Effector CD4-positive, alpha-beta T cell (primary cell): ENCODE measurements around the gene PDS5A.
"Not testable (repeated sequence)": the region's sequence is repeated elsewhere in the genome, so short reads cannot be mapped to it uniquely, and the experiment has no call there.

Experiments
- DNase-seq: peaks from one replicate; pipeline ENCODE4 v3.0.0-alpha.2; 2020
- total RNA-seq: gene quantifications from one replicate; lab custom pipeline; 2026; lab: John Stamatoyannopoulos, UW

PDS5A gene
- 241 reads per million, percentile 94 among the genes with 10 or more reads in this experiment for total RNA-seq

DNA sequence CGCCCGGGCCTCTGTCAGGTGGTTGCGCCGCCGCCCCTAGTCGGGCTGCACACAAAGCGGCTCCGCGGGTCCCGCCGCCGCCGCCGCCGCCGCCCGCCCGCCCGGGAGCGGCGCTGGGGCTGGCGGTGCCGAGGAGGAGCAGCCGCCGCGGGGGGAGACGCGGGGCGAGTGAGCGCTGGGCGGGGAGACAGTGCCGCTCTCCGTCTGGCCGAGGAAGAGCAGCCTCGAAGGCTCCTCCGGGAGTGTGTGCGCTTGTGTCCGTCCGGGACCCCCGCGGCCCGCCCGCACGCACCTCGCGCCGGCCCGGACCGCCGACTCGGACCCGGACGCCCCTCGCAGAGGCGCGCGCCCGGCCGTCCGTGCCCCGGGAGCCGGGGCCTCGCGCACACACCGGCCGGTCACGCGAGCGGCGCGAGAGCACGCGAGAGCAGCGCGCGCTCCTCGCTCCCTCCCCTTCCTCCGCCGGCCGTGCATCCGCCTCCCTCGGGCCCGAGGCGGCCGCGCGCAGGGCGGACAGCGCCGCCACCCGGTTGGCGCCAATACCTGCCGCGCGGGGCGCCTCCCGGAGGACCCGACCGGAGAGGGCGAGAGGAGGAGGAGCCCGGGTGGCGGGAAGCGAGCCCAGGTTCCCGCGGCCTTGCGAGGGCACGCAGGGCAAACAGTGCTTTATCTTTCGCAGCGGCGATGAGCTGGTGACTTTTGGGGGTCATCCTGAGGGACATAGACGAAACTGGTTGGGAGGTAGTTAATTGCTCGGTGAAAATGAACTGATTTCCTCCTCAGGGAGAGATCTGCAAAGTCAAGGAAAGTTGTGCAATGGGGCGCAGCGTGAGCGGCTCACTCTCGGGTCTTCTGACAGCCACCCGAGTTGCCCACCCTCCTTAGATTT, at the start of gene PDS5A:
TSS of gene PDS5A (minus strand) at position 423 of the 889 bp plus-strand sequence. CDS start 1,334 bp downstream, outside the sequence.
- peak; percentile 84 for DNase-seq

GRCh38 chr4:40024049-40024448, 46.3 kb upstream of the PDS5A start:
- not testable (repeated sequence) for DNase-seq

DNA sequence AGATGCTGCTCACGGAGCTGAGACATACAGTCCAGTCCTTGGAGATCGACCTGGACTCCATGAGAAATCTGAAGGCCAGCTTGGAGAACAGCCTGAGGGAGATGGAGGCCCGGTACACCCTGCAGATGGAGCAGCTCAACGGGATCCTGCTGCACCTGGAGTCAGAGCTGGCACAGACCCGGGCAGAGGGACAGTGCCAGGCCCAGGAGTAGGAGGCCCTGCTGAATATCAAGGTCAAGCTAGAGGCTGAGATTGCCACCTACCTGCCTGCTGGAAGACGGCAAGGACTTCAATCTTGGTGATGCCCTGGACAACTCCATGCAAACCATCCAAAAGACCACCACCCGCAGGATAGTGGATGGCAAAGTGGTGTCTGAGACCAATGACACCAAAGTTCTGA, 43.4 kb upstream of the PDS5A start:
- DNase-seq = not testable (repeated sequence)

- DNase-seq = no peak
These were observed 42.5 kb upstream of the PDS5A start for GRCh38 chr4:40020221-40020620.

DNA sequence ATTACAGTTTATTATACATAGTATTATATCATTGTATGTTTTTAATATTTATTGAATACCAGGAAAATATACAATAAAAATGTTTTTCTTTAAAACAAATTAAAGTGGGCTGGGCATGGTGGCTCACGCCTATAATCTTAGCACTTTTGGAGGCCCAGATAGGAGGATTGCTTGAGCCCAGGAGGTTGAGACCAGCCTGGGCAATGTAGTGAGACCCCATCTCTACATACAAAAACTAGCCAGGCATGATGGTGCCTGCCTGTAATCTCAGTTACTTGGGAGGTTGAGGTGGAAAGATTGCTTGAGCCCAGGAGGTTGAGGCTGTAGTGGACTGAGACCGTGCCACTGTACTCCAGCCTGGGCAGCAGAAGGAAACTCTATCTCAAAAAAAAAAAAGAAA, 38.3 kb upstream of the PDS5A start:
- no peak for DNase-seq

GRCh38 chr4:40003986-40004385, 26.3 kb upstream of the PDS5A start:
- DNase-seq = no peak

- no peak for DNase-seq
These were observed 23.0 kb upstream of the PDS5A start for GRCh38 chr4:40000711-40001110.

DNA sequence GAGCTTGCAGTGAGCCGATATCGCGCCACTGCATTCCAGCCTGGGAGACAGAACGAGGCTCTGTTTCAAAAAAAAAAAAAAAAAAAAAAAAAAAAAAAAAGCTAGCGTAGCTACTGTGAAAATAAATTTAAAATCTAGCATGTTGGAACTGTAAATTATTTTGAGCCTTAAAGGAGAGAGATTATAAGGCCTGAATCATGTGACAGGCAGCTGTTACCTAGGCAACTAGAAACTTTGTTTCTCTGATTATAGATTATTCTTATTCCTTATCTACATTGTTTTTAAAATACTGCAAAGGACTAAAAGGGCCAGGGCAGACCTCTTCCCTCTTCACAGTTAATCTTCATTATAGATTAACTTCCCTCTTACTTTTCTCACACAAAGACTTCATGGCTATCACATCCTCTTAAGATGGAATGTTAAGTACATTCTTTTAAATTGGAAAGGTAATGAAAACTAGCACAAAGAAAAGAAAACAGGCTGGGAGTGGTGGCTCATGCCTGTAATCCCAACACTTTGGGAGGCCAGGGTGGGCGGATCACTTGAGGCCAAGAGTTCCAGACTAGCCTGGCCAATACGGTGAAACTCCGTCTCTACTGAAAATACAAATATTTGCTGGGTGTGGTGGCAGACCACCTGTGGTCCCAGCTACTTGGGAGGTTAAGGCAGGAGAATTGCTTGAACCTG, 21.1 kb upstream of the PDS5A start:
- no peak for DNase-seq

DNA sequence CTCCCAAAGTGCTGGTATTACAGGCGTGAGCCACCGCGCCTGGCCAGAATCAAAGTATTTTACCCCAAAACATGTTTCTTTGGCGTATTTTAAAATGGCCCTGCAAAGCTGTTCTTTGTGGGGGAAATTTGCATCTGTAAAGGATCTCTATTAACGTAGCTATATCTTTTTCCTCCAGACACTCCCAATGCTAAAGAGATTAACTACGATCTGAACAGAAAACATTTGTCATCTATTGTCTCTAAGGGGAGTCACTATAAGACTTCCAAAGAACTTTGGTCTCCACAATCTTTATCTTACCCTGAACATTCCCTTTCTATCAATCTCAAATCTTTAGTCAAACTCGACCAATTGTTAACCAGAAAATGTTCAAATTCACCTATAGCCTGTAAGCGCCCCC, 19.1 kb upstream of the PDS5A start:
- no peak for DNase-seq

GRCh38 chr4:39994406-39994805, 16.7 kb upstream of the PDS5A start:
- DNase-seq = no peak

DNA sequence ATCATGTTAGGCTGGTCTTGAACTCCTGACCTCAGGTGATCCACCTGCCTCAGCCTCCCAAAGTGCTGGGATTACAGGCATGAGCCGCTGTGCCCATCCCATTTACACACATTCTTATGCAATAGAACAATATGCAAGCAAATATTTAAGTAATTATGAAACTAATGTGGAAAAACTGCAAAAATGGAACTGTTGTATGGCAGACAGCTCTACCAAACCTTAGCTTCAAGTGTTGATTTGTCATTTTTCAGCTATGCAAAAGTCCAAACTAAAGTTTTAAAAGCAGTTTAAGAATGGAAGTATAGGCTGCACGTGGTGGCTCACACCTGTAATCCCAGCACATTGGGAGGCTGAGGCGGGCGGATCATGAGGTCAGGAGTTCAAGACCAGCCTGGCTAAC, 11.7 kb upstream of the PDS5A start:
- DNase-seq = not testable (repeated sequence)

DNA sequence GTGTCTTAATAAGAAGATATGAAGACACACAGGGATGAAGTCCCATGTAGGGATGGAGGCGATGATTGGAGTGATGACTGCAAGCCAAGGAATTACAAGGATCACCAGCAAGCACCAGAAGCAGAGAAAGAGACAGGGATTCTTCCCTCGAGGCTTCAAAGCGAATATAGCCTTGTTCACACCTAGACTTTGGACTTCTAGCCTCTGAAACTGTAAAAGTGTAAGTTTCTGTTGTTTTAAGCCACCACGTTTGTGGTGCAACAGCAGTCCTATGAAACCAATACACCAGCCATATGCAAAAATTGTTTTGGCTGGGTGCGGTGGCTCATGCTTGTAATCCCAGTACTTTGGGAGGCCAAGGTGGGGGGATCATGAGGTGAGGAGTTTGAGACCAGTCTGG, 9.8 kb upstream of the PDS5A start:
- no peak for DNase-seq

DNA sequence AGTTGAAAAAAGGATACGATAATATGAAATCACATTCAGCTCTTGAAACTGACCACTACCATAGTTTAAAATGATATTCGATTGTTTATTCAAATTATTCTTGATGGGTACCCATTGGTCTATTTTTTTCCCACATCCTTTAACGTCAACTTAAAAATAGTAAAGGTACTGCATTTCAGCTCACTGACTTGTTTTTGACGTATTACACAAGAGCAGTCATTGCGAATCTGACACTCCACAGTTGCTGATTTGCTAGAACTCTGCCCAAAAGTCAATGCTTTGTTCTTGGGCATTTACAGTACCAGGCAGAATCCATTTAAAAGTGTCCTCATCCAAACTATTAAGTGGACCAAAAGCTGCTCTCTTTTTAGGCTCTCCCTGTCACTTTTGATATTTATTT, 1.2 kb upstream of the PDS5A start:
- no peak for DNase-seq

- DNase-seq = no peak
These were observed 666 bp upstream of the PDS5A start for GRCh38 chr4:39978378-39978775.

DNA sequence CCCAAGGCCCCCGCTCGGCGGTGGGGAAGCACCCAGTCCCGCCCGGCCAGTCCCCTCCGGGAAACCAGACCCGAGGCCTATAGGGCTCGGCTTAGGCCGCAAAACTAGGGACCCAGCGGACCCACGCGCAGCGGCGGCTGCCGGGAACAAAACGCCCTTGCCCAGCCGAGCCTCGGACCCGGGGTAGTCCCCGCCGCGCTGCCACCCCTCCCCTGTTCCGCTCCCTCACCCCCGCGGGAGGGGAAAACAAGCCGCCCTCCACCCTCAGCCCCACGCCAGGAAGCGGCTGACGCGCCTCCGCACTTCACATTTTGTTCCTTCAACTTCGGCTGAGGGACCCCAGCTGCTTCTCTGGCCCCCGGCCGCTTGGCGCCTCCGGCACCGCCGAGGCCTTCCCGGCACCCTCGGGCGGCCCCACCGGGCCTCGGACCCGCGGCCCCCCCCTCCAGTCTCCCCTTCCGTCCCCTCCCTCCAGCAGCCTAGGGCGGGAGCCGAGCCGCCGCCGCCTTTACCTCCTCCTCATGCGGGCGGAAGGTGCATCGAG, 694 bp downstream of the PDS5A start:
- DNase-seq = peak; percentile 37

DNA sequence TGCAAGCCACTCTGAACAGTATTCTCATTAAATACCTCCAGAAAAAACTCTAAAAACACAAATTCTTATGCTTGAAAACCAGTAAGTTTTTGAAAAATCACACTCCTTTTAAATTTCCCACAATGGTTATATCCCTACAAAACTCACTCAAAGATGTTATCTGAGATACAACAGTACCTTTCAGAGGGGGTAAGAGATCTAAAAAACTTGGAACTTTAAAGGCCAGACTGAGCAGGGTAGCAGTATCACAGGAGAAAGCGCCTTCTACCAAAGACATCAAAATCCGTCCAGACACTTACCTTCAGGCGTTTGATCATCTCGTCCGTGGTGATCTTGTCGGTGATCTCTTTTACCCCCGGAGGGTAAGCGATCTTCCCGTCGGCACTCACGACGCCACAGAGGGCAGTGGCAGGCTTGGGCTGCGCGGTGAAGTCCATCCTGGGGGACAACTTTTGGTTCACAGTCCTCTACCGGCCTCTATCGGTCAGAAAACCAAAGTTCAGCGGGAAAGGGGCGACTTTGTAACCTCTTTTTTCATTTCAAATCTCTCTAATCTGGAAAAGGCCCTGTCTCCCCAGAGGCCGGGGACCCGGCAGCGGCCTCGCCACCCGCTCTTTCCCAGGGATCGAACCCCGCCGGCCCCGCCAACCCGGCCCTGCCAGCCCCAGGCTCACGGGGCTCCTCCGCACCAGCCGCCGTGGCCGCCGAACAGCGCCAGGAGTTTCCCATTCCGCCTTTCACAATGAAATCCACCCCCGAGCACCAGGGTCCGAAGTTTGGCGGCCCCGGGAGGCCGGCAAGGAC, 1.4 kb downstream of the PDS5A start:
- DNase-seq = peak; percentile 55

GRCh38 chr4:39975488-39976089, 2.1 kb downstream of the PDS5A start:
- no peak for DNase-seq

GRCh38 chr4:39973052-39973451, 4.7 kb downstream of the PDS5A start:
- DNase-seq = not testable (repeated sequence)

DNA sequence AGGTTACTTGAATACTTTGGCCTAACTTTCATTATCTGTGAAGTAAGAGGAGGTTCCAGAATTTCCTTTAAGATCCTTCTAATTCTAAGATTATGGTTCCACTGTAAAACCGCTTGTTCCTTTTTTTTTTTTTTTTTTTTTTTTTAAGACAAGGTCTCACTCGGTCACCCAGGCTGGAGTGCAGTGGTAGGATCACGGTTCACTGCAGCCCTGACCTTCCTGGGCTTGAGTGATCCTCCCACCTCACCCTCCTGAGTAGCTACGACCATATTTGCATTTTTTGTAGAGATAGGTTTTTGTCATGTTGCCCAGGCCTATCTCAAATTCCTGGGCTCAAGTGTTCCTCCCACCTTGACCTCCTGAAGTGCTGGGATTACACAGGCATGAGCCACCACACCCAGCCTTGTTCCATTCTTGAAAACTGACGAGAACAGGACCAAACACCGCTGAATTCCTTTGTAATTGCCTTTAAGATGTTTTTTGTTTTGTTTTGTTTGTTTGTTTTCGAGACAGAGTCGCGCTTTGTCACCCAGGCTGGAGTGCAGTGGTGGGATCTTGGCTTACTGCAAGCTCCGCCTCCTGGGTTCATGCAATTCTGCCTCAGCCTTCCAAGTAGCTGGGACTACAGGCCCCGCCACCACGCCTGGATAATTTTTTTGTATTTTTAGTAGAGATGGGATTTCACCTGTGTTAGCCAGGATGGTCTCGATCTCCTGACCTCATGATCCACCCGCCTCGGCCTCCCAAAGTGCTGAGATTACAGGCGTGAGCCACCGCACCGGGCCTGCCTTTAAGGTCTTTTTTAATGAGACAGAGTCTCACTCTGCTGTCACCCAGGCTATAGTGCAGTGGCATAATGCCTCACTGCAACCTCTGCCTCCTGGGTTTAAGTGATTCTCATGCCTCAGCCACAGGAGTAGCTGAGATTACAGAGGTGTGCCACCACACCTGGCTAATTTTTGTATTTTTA, 6.8 kb downstream of the PDS5A start:
- DNase-seq = no peak

DNA sequence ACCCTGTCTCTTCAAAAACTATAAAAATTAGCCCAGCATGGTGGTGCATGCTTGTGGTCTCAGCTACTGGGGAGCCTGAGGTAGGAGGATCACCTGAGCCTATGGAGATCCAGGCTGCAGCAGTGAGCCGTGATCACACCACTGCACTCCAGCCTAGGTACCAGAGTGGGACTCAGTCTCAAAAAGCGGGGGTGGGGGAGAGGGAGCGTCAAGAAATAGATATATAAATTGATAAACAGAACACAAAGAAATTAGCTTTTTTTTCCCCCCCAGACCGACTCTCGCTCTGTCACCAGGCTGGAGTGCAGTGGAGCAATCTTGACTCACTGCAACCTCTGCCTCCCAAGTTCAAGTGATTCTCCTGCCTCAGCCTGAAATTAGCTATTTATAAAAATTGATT, 14.1 kb downstream of the PDS5A start:
- DNase-seq = no peak

DNA sequence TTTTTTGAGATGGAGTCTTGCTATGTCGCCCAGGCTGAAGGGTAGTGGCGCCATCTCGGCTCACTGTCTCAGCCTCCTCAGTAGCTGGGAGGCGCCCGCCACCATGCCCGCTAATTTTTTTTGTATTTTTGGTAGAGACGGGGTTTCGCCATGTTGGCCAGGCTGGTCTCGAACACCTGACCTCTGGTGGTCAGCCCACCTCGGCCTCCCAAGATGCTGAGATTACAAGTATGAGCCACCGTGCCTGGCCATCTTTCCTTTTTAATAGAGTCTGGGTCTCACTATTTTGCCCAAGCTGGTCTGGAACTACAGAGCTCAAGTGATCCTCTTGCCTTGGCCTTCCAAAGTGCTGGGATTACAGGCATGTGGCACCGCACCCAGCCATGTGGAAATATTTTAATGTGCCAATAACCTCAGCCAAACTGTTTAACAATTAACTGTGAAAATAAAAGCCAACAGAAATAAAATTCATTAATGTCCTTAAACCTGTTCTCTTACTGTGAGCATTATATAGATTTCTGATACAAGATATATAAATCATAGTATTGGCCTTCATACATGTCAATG, 16.3 kb downstream of the PDS5A start:
- no peak for DNase-seq
